ENCODE data around the gene ANKRD23.
A peak's percentile ranks its signal among the peaks of the same experiment; 100 is the strongest.

Gene ANKRD23

GRCh38 chr2:96859099-96859649 is 15.4 kb upstream of the ANKRD23 start:
- Histone ChIP-seq H3K27ac (ENCODE audit: low read depth, low read length) (peak overlapping the region; percentile 79), H4K91ac (ENCODE audit: low read depth, low read length) (no peak overlapping the region), H3K79me1 (ENCODE audit: low read length) (peaks cover 6% of the 10 kb centered on the region), H3K79me2 (ENCODE audit: control insufficient read depth, insufficient read depth, low read length, poor library complexity) (peaks cover 5% of the 10 kb centered on the region), H3K23ac (ENCODE audit: low read length) (no peak overlapping the region), H3K4me2 (ENCODE audit: low read length) (peak overlapping the region; percentile 87), H3K4me3 (ENCODE audit: low read depth, low read length) (no peak overlapping the region), H3K27me3 (ENCODE audit: insufficient read depth, low read length) (no peaks in the 10 kb centered on the region), H3K4ac (ENCODE audit: low read depth, low read length) (no peak overlapping the region), H4K12ac (ENCODE audit: low read depth, low read length) (no peak overlapping the region), H3K18ac (ENCODE audit: low read length) (no peak overlapping the region), H2BK12ac (ENCODE audit: low read length) (no peak overlapping the region), H2BK120ac (ENCODE audit: insufficient read depth, low read length, poor library complexity) (no peak overlapping the region), H2AFZ (ENCODE audit: insufficient read depth, low read length, poor library complexity) (no peak overlapping the region), H2AK5ac (ENCODE audit: low read length) (no peak overlapping the region), H2BK5ac (ENCODE audit: low read depth, low read length, poor library complexity) (no peak overlapping the region), H3K36me3 (ENCODE audit: control insufficient read depth in 1 of 2, insufficient read depth in 2 of 2, low read length in 2 of 2) (peaks cover 38 to 41% of the 10 kb centered on the region in 2 experiments), H3K14ac (ENCODE audit: low read length) (no peak overlapping the region), H4K8ac (ENCODE audit: low read depth, low read length) (no peak overlapping the region), H3K9ac (ENCODE audit: low read length) (no peak overlapping the region), H3K9me3 (ENCODE audit: insufficient read depth, low read depth, low read length) (no peaks in the 10 kb centered on the region), H3K4me1 (ENCODE audit: control insufficient read depth in 1 of 2, insufficient read depth in 2 of 2, low read length in 2 of 2) (peaks cover 8 to 17% of the 10 kb centered on the region in 2 experiments)
- WGBS (ENCODE audit: extremely low coverage, insufficient coverage, insufficient read length) = no CpG with 5 or more reads among the region's 11 CpGs
- peak in 1 of 2 donors; percentile 21 for DNase-seq

GRCh38 chr2:96857667-96858372 is 14.0 kb upstream of the ANKRD23 start, which contains the start of gene ANKRD39:
TSS of gene ANKRD39 (minus strand) at chr2:96858016. CDS start at chr2:96857987, 29 bp downstream.
- peak within 1 kb of the TSS; percentile 62 for H3K14ac ChIP-seq (ENCODE audit: low read length)
- no peak within 1 kb of the TSS for H3K23ac ChIP-seq (ENCODE audit: low read length)
- peak within 1 kb of the TSS; percentile 83 for H4K8ac ChIP-seq (ENCODE audit: low read depth, low read length)
- DNase-seq = peak; percentile 99 to 100
- peak within 1 kb of the TSS; percentile 74 for H4K91ac ChIP-seq (ENCODE audit: low read depth, low read length)
- no peak within 1 kb of the TSS for H2AK5ac ChIP-seq (ENCODE audit: low read length)
- peak within 1 kb of the TSS; percentile 81 for H4K12ac ChIP-seq (ENCODE audit: low read depth, low read length)
- peak within 1 kb of the TSS; percentile 23 for H2BK120ac ChIP-seq (ENCODE audit: insufficient read depth, low read length, poor library complexity)
- no CpG with 5 or more reads among the region's 81 CpGs for WGBS (ENCODE audit: extremely low coverage, insufficient coverage, insufficient read length)
- peak within 1 kb of the TSS; percentile 40 for H3K9ac ChIP-seq (ENCODE audit: low read length)
- H3K9me3 ChIP-seq (ENCODE audit: insufficient read depth, low read depth, low read length) = no peaks in the 10 kb centered on the region
- H3K79me2 ChIP-seq (ENCODE audit: control insufficient read depth, insufficient read depth, low read length, poor library complexity) = peaks cover 5% of the 10 kb centered on the region
- peak within 1 kb of the TSS; percentile 28 for H2BK5ac ChIP-seq (ENCODE audit: low read depth, low read length, poor library complexity)
- peak within 1 kb of the TSS; percentile 58 for H2AFZ ChIP-seq (ENCODE audit: insufficient read depth, low read length, poor library complexity)
- H3K4me3 ChIP-seq (ENCODE audit: low read depth, low read length) = peak within 1 kb of the TSS; percentile 78
- H3K4me1 ChIP-seq (ENCODE audit: control insufficient read depth in 1 of 2, insufficient read depth in 2 of 2, low read length in 2 of 2) = peaks cover 8 to 17% of the 10 kb centered on the region in 2 experiments
- peak within 1 kb of the TSS; percentile 50 for H3K4ac ChIP-seq (ENCODE audit: low read depth, low read length)
- H3K27ac ChIP-seq (ENCODE audit: low read depth, low read length) = peak within 1 kb of the TSS; percentile 79
- peaks cover 6% of the 10 kb centered on the region for H3K79me1 ChIP-seq (ENCODE audit: low read length)
- H3K4me2 ChIP-seq (ENCODE audit: low read length) = peak within 1 kb of the TSS; percentile 87
- peaks cover 29 to 32% of the 10 kb centered on the region in 2 experiments for H3K36me3 ChIP-seq (ENCODE audit: control insufficient read depth in 1 of 2, insufficient read depth in 2 of 2, low read length in 2 of 2)
- peak within 1 kb of the TSS; percentile 67 for H3K18ac ChIP-seq (ENCODE audit: low read length)
- H2BK12ac ChIP-seq (ENCODE audit: low read length) = no peak within 1 kb of the TSS
- H3K27me3 ChIP-seq (ENCODE audit: insufficient read depth, low read length) = no peaks in the 10 kb centered on the region

- Histone ChIP-seq H4K91ac (ENCODE audit: low read depth, low read length) (peak overlapping the region; percentile 74), H2AFZ (ENCODE audit: insufficient read depth, low read length, poor library complexity) (peak overlapping the region; percentile 58), H3K14ac (ENCODE audit: low read length) (peak overlapping the region; percentile 62), H3K79me1 (ENCODE audit: low read length) (peaks cover 6% of the 10 kb centered on the region), H4K8ac (ENCODE audit: low read depth, low read length) (peak overlapping the region; percentile 83), H2BK12ac (ENCODE audit: low read length) (no peak overlapping the region), H2AK5ac (ENCODE audit: low read length) (no peak overlapping the region), H3K27me3 (ENCODE audit: insufficient read depth, low read length) (no peaks in the 10 kb centered on the region), H3K36me3 (ENCODE audit: control insufficient read depth in 1 of 2, insufficient read depth in 2 of 2, low read length in 2 of 2) (peaks cover 29 to 30% of the 10 kb centered on the region in 2 experiments), H3K4ac (ENCODE audit: low read depth, low read length) (peak overlapping the region; percentile 50), H3K4me1 (ENCODE audit: control insufficient read depth in 1 of 2, insufficient read depth in 2 of 2, low read length in 2 of 2) (peaks cover 8 to 17% of the 10 kb centered on the region in 2 experiments), H3K79me2 (ENCODE audit: control insufficient read depth, insufficient read depth, low read length, poor library complexity) (peaks cover 5% of the 10 kb centered on the region), H3K23ac (ENCODE audit: low read length) (no peak overlapping the region), H3K4me2 (ENCODE audit: low read length) (peak overlapping the region; percentile 58), H3K9ac (ENCODE audit: low read length) (peak overlapping the region; percentile 40), H3K9me3 (ENCODE audit: insufficient read depth, low read depth, low read length) (no peaks in the 10 kb centered on the region), H2BK5ac (ENCODE audit: low read depth, low read length, poor library complexity) (peak overlapping the region; percentile 28), H3K18ac (ENCODE audit: low read length) (peak overlapping the region; percentile 67), H3K27ac (ENCODE audit: low read depth, low read length) (peak overlapping the region; percentile 31), H4K12ac (ENCODE audit: low read depth, low read length) (peak overlapping the region; percentile 31), H3K4me3 (ENCODE audit: low read depth, low read length) (peak overlapping the region; percentile 78), H2BK120ac (ENCODE audit: insufficient read depth, low read length, poor library complexity) (peak overlapping the region; percentile 23)
- DNase-seq = no peak
- no CpG with 5 or more reads among the region's 27 CpGs for WGBS (ENCODE audit: extremely low coverage, insufficient coverage, insufficient read length)
Measured at GRCh38 chr2:96856776-96857666, 13.2 kb upstream of the ANKRD23 start.

- Histone ChIP-seq H3K4me2 (ENCODE audit: low read length) (no peak overlapping the region), H3K79me1 (ENCODE audit: low read length) (peaks cover 6% of the 10 kb centered on the region), H3K18ac (ENCODE audit: low read length) (no peak overlapping the region), H2BK5ac (ENCODE audit: low read depth, low read length, poor library complexity) (no peak overlapping the region), H3K36me3 (ENCODE audit: control insufficient read depth in 1 of 2, insufficient read depth in 2 of 2, low read length in 2 of 2) (peaks cover 15 to 19% of the 10 kb centered on the region in 2 experiments), H3K9me3 (ENCODE audit: insufficient read depth, low read depth, low read length) (no peaks in the 10 kb centered on the region), H3K9ac (ENCODE audit: low read length) (no peak overlapping the region), H2BK12ac (ENCODE audit: low read length) (no peak overlapping the region), H3K4me3 (ENCODE audit: low read depth, low read length) (no peak overlapping the region), H2AK5ac (ENCODE audit: low read length) (no peak overlapping the region), H2AFZ (ENCODE audit: insufficient read depth, low read length, poor library complexity) (no peak overlapping the region), H3K14ac (ENCODE audit: low read length) (no peak overlapping the region), H2BK120ac (ENCODE audit: insufficient read depth, low read length, poor library complexity) (no peak overlapping the region), H3K4ac (ENCODE audit: low read depth, low read length) (no peak overlapping the region), H3K4me1 (ENCODE audit: control insufficient read depth in 1 of 2, insufficient read depth in 2 of 2, low read length in 2 of 2) (peaks cover 4 to 6% of the 10 kb centered on the region in 2 experiments), H4K8ac (ENCODE audit: low read depth, low read length) (no peak overlapping the region), H3K23ac (ENCODE audit: low read length) (no peak overlapping the region), H3K27me3 (ENCODE audit: insufficient read depth, low read length) (no peaks in the 10 kb centered on the region), H3K27ac (ENCODE audit: low read depth, low read length) (no peak overlapping the region), H4K91ac (ENCODE audit: low read depth, low read length) (no peak overlapping the region), H3K79me2 (ENCODE audit: control insufficient read depth, insufficient read depth, low read length, poor library complexity) (peaks cover 5% of the 10 kb centered on the region), H4K12ac (ENCODE audit: low read depth, low read length) (no peak overlapping the region)
- WGBS (ENCODE audit: extremely low coverage, insufficient coverage, insufficient read length) = no CpG with 5 or more reads among the region's 15 CpGs
- DNase-seq = no peak
Measured at GRCh38 chr2:96853321-96853720, 9.5 kb upstream of the ANKRD23 start.

Data from trophoblast cell (in vitro differentiated cells and primary cell).